CD1c-positive myeloid dendritic cell (primary cell): ENCODE measurements around the gene SERPINA3.

Experiments
- DNase-seq: peaks from one replicate; pipeline ENCODE4 v3.0.0-alpha.2; 2016; ENCODE audit errors: extremely low spot score

SERPINA3 gene

DNA sequence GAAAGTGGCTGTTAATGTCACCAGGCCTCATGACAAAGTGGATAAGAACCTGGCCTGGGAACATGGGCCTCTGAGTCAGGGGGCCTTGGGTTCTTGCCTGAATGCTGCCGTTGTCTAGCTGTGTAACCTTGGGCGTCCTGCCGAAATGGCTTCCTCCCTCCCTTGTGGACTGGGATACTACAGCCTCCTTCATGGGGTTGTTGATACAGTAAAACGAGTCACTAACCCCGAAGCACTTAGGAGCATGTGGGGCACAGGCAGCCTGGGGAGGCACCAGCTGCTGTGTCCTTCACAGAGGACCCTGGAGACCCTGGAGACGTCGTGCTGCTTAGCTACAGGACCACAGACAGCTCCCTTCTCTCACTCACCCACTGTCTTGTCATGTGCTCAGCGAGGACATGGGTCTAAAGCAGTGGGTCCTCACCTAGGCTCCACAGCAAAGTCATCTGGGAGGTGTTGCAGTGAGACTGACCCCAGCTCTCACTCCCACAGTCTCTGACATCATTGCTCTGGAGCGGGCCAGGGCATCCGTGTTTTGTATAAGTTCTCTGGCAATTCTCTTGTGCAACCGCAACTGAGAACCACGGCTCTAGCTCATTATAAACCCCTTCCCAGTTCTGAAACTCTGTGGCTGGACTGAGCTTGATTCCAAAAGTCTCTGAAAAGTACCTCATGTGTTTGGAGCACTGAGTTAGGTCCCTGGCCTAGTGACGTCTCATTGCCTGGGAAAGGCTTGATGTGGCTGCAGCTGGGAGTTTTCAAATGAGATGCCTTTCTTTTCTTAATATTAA, 42.1 kb downstream of the SERPINA3 start:
- no peak for DNase-seq

DNA sequence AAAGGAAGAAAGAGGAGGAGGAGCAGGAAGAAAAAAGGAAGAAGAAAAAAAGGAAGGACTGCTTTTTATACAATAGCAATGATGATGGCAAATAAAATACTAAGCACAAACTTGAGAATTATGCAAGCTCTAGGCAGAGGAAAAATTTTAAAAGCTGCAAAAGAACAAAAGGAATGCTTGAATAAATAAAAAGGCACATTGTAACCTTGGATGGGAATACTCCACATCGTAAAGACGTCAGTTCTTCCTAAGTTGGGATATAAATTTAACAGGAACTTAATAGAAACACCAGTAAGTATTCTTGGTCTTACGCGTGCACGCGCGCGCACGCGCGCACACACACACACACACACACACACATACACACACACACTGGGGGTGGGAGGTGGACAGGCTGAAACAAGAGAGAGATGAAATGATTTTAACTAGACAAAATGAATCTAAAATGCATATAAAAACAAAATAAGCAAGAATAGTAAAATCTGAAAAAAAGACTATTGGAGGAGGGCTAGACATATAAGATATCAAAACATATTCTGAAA, 43.0 kb downstream of the SERPINA3 start:
- DNase-seq: no peak

DNA sequence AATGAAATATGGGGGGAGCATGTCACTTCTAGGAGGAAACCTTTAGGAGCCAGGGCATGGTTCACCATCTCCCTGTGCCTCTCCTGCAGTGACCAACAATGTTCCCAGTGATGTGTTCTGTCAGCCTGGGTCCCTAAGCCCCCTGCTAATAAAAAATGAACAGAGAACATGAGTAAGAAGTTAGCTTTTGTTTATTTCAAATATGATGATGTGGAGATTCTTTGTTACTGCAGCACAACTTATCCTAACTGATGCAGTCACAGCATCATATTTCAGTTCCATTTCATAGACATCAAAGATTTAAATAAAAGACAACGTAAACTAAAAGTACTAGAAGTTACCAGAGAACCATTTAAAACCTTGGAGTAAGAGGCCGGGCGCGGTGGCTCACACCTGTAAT, 43.9 kb downstream of the SERPINA3 start:
- no peak for DNase-seq

DNA sequence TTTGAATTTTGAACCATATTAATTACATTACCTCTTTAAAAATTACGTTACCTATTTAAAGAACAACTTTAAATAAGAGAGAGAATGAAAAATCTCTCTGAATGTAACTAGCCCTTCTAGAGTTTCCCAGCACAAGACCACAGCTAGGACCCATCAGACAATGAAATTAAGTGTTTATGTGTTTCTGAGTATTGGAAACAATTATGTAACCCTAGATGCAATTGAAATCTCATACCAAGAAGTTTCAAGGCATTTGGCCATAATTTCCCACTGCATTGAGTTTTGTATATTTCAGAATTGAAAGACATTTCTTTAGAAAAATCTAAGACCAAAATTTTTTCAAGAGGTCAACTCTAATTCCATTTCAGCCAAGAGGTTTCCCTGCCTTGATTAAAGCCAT, 47.1 kb downstream of the SERPINA3 start:
- no peak for DNase-seq

DNA sequence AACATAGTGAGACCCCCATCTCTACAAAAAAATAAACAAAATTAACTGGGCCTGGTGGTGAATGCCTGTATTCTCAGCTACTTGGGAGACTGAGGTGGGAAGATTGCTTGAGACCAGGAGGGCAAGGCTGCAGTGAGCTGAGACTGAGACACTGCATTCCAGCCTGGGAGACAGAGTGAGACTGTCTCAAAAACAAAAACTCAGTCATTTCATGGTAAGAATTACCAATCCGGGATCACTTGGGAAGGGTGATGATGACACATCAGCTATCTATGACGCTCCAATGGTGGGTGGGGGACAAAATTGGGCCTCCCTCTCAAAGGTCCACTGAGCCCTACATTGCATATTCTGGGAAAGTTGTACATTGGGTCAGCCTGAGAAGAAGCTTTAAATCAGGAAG, 47.7 kb downstream of the SERPINA3 start:
- DNase-seq: no peak

DNA sequence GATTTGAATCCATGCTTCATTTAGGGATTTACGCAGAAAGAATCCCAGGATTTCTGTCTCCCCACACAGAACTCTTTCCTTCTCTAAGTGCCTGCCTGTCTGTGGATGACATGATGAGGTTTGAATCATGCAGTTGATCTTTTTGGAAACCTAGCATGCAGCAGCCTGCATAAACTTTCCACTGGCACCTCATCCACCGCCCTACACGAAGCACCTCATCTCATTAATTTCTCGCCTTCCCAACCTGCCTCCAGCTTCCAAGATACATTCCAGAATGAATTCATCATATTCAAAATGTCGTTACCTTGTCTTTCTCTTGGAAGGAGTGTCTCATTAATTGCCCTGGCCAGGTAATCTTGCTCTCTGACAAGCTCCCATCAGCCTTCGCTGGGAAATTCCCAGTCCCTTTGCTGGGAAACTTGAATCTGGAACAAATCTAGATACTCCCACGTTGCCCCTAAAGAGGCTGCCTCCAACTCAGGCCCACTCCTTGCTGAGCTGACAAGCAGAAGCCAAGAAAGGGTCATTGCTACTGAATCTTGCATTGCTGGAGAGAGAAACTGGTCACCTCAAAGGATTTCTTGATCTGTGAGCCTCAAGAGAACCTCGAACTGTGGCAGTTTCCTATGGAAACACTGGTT, 48.2 kb downstream of the SERPINA3 start:
- no peak for DNase-seq

DNA sequence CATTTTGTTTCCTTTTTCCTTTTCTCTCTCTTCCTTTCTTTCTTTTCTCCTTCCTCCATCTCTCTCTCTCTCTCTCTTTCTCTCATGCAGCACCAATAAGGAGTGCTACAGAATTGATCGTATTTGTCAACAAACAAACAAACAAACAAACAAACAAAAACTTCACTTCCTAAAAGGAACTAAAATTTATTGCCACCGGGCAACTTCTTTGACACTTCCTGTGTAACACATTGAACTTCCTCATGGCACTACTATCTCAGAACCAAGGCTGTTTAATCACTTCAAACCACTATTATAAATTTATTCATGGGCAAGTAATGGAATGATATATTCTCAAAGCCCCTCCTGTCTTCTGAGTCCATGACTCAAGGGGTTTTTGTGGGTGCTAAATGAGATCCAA, 51.3 kb downstream of the SERPINA3 start:
- peak; percentile 37 for DNase-seq

DNA sequence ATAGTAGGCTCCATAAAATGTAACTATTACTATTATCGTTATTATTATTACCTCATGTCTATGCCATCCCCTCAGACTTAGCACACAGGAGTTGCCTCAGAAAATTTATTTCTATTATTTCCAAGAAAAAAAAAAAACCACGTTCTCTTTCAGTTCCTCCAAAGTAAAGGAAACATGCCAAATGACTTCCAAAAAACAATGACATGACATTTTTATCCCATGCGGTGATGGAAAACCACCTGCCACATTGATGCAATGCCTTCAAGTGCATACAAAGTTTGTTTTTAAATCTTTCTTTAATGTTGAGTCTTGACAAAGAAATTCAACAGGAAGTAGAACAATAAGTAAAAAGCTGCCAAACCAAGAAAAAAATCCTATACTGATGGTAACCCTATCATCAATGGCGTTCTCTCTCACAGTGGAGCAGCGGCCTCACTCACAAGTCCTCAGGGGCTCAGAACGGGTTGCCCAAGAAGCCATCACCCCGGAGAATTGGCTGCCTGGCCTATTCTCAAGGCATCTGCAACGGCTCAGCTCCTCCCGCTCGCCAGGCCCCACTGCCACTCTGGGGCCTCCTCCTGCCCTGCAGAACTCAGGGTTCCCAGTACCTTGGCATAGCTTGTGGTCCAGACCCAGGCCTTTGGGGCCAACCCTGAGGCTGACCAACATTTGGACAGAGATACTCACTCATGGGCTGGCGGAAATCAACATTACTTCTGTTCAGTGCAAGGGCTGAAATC, 51.9 kb downstream of the SERPINA3 start:
- DNase-seq: peak; percentile 81

DNA sequence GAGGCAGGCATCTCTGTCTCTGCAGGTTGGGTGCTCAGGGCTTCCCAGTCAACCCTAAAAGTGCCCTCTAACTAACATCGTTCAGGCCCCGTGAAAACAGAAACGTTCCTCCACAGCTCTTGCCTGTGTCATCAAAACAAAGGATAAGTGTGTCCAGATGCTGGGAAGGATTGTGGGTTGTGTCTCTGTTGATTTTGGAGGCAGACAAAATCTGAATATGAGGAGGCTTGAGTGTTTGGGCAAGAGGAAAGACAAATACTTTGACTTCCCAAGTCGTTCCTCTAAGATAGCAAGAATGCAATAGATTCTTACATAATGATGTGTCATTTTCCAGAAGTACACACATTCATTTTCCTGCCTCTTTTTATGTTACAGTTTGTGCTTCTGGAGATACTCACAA, 52.9 kb downstream of the SERPINA3 start:
- DNase-seq: no peak

DNA sequence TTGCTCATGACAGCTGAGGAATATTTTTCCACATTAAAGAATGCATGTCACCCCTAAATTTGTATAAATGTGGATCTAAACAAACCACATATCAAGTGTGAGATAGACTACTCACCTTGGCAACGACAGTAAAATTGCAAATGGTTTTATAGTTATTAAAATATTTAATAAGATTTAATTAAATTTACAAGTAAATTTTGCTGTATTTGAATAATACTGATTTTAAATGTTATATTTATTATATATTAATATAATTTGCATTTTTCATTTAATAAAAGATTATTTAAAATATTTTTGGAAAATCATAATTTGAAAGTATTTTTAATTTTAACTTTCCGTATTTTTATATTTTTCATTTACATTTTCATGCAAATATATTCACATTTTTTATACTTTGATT, 53.4 kb downstream of the SERPINA3 start:
- DNase-seq: no peak

DNA sequence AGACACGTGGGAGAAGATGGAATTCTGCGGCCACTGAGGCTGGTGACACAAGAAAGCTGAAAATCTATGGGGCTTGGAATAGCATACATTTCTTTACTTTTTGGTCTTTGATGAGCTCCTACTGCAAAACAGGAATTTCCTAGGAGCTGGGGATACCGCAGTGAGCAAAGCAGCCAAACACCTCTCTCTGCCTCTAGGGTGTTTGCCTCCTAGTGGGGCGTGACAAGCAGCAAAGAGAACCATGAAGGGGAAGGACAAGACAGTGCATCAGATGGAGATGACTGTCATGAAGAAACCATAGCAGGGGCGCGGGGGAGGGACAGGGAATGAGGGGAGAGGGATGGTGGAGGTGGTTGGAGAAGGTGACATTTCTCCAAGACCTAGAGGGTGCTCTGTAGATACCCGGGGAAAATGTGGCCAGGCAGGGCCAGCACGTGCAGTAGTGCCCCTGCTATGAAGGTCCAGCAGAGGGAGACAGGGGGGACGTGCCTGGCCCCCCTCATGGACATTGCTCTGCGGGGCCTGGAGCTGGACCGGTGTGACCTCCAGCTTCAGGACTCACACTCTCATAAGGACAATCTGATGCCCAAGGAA, 58.6 kb downstream of the SERPINA3 start:
- DNase-seq: no peak

DNA sequence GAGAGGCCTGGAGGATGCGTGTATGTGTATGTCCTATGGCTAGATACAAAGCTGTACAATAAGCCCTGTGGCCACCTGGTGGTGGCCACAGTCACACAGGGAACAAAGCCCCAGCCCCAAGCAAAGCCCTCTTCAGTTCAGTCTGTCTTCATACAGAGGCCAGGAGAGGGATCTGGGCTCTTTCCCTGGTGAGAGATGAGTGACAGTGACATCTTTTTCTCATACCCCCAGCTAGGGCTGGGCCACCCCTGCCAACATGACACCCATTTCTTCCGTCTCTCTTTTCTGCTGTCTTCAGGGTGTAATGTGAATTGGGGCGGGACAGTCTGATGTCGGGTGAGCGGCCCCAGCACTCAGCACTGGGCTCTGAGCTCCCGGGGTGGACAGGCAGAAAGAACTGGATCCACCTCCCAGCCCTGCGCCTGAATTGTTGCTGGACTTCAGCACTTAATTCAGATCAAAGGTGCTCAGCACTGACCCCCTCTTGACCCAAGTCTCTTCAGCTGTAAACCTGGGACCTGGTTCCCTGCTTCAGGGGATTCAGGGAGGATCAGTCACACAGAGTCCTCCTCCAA, 59.8 kb downstream of the SERPINA3 start:
- DNase-seq: no peak

DNA sequence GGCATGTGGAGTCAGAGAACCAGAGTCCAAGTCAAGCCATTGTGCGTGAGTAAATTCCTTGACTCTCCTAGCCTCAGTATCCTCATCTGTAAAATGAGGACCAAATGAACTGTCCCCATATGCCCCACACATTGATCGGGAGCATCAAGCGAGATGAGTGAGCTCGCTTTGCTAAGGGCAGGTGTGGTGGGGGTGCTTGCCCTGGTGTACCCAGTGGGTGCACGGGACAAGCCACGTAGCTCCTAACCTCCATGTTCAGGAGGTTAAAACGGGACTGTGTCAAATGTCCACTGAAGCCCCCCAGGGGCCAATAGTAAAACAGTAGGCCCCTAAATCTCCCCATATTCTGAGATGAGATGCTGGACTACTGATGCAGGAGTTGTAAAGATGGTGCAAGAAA, 60.9 kb downstream of the SERPINA3 start:
- no peak for DNase-seq
